ENCODE data around the gene SHISAL1.
"Not testable (repeated sequence)": the region's sequence is repeated elsewhere in the genome, so short reads cannot be mapped to it uniquely, and the experiment has no call there.

Gene SHISAL1

GRCh38 chr22:44242946-44243724 is 69.6 kb downstream of the SHISAL1 start:
- TF ChIP-seq POLR2A (IDR thresholded peaks at IDR 0.05; ENCODE audit: low read depth, low read length) (no peak), POU2F2 (IDR thresholded peaks at IDR 0.05; ENCODE audit: low read depth, low read length) (no peak), PAX5 (IDR thresholded peaks at IDR 0.05; ENCODE audit: insufficient read depth, low read length, severe bottlenecking) (no peak), SPI1 (IDR thresholded peaks at IDR 0.05; ENCODE audit: low read depth, low read length) (no peak), TAF1 (IDR thresholded peaks at IDR 0.05; ENCODE audit: low read depth, low read length) (no peak), POLR2AphosphoS5 (IDR thresholded peaks at IDR 0.05; ENCODE audit: low read depth, low read length) (no peak)
- DNase-seq (ENCODE audit: insufficient read length, low spot score) (no peak), FAIRE-seq (no peak)

GRCh38 chr22:44241121-44241520 is 71.6 kb downstream of the SHISAL1 start:
- not testable (repeated sequence) for DNase-seq (ENCODE audit: insufficient read length, low spot score); FAIRE-seq

GRCh38 chr22:44237290-44237689 is 75.5 kb downstream of the SHISAL1 start:
- TF ChIP-seq SPI1 (IDR thresholded peaks at IDR 0.05; ENCODE audit: low read depth, low read length): no peak
- TF ChIP-seq PAX5 (IDR thresholded peaks at IDR 0.05; ENCODE audit: insufficient read depth, low read length, severe bottlenecking): no peak
- no peak for TF ChIP-seq POLR2AphosphoS5 (IDR thresholded peaks at IDR 0.05; ENCODE audit: low read depth, low read length)
- TF ChIP-seq POU2F2 (IDR thresholded peaks at IDR 0.05; ENCODE audit: low read depth, low read length): no peak
- no peak for TF ChIP-seq TAF1 (IDR thresholded peaks at IDR 0.05; ENCODE audit: low read depth, low read length)
- DNase-seq (ENCODE audit: insufficient read length, low spot score): no peak
- FAIRE-seq: no peak

GRCh38 chr22:44234372-44234771 is 78.4 kb downstream of the SHISAL1 start:
- DNase-seq (ENCODE audit: insufficient read length, low spot score); FAIRE-seq: not testable (repeated sequence)

- no peak for FAIRE-seq
- no peak for DNase-seq (ENCODE audit: insufficient read length, low spot score)
- TF ChIP-seq PAX5 (IDR thresholded peaks at IDR 0.05; ENCODE audit: insufficient read depth, low read length, severe bottlenecking): no peak
- TF ChIP-seq SPI1 (IDR thresholded peaks at IDR 0.05; ENCODE audit: low read depth, low read length): no peak
- no peak for TF ChIP-seq POLR2A (IDR thresholded peaks at IDR 0.05; ENCODE audit: low read depth, low read length)
- no peak for TF ChIP-seq POLR2AphosphoS5 (IDR thresholded peaks at IDR 0.05; ENCODE audit: low read depth, low read length)
- TF ChIP-seq POU2F2 (IDR thresholded peaks at IDR 0.05; ENCODE audit: low read depth, low read length): no peak
- TF ChIP-seq TAF1 (IDR thresholded peaks at IDR 0.05; ENCODE audit: low read depth, low read length): no peak
Measured at GRCh38 chr22:44231233-44231632, 81.5 kb downstream of the SHISAL1 start.

GRCh38 chr22:44229809-44230208 is 82.9 kb downstream of the SHISAL1 start:
- FAIRE-seq (no peak), DNase-seq (ENCODE audit: insufficient read length, low spot score) (no peak)
- no peak for TF ChIP-seq POLR2A (IDR thresholded peaks at IDR 0.05; ENCODE audit: low read depth, low read length)

- no peak for TF ChIP-seq SPI1 (IDR thresholded peaks at IDR 0.05; ENCODE audit: low read depth, low read length)
- no peak for TF ChIP-seq TAF1 (IDR thresholded peaks at IDR 0.05; ENCODE audit: low read depth, low read length)
- TF ChIP-seq POLR2AphosphoS5 (IDR thresholded peaks at IDR 0.05; ENCODE audit: low read depth, low read length): no peak
- no peak for TF ChIP-seq POU2F2 (IDR thresholded peaks at IDR 0.05; ENCODE audit: low read depth, low read length)
- TF ChIP-seq PAX5 (IDR thresholded peaks at IDR 0.05; ENCODE audit: insufficient read depth, low read length, severe bottlenecking): no peak
- TF ChIP-seq POLR2A (IDR thresholded peaks at IDR 0.05; ENCODE audit: low read depth, low read length): no peak
- DNase-seq (ENCODE audit: insufficient read length, low spot score) (no peak), FAIRE-seq (no peak)
Measured at GRCh38 chr22:44229331-44229730, 83.4 kb downstream of the SHISAL1 start.

GRCh38 chr22:44225812-44226211 is 86.9 kb downstream of the SHISAL1 start:
- DNase-seq (ENCODE audit: insufficient read length, low spot score) (no peak), FAIRE-seq (no peak)
- TF ChIP-seq POLR2AphosphoS5 (IDR thresholded peaks at IDR 0.05; ENCODE audit: low read depth, low read length) (no peak), SPI1 (IDR thresholded peaks at IDR 0.05; ENCODE audit: low read depth, low read length) (no peak), POLR2A (IDR thresholded peaks at IDR 0.05; ENCODE audit: low read depth, low read length) (no peak), TAF1 (IDR thresholded peaks at IDR 0.05; ENCODE audit: low read depth, low read length) (no peak), POU2F2 (IDR thresholded peaks at IDR 0.05; ENCODE audit: low read depth, low read length) (no peak), PAX5 (IDR thresholded peaks at IDR 0.05; ENCODE audit: insufficient read depth, low read length, severe bottlenecking) (no peak)

- TF ChIP-seq TAF1 (IDR thresholded peaks at IDR 0.05; ENCODE audit: low read depth, low read length): no peak
- no peak for TF ChIP-seq POLR2AphosphoS5 (IDR thresholded peaks at IDR 0.05; ENCODE audit: low read depth, low read length)
- TF ChIP-seq SPI1 (IDR thresholded peaks at IDR 0.05; ENCODE audit: low read depth, low read length): no peak
- FAIRE-seq (no peak), DNase-seq (ENCODE audit: insufficient read length, low spot score) (no peak)
Measured at GRCh38 chr22:44225091-44225689, 87.6 kb downstream of the SHISAL1 start.

- no peak for FAIRE-seq
- no peak for DNase-seq (ENCODE audit: insufficient read length, low spot score)
- no peak for TF ChIP-seq POU2F2 (IDR thresholded peaks at IDR 0.05; ENCODE audit: low read depth, low read length)
- no peak for TF ChIP-seq PAX5 (IDR thresholded peaks at IDR 0.05; ENCODE audit: insufficient read depth, low read length, severe bottlenecking)
- no peak for TF ChIP-seq POLR2AphosphoS5 (IDR thresholded peaks at IDR 0.05; ENCODE audit: low read depth, low read length)
- no peak for TF ChIP-seq TAF1 (IDR thresholded peaks at IDR 0.05; ENCODE audit: low read depth, low read length)
- no peak for TF ChIP-seq POLR2A (IDR thresholded peaks at IDR 0.05; ENCODE audit: low read depth, low read length)
- no peak for TF ChIP-seq SPI1 (IDR thresholded peaks at IDR 0.05; ENCODE audit: low read depth, low read length)
Measured at GRCh38 chr22:44224166-44224565, 88.6 kb downstream of the SHISAL1 start.
